Brain pericyte (primary cell): Measurements from ENCODE around the gene SNX8.
"Not testable (repeated sequence)": the region's sequence is repeated elsewhere in the genome, so short reads cannot be mapped to it uniquely, and the experiment has no call there.

Experiments used
- DNase-seq: peaks from one replicate; pipeline ENCODE4 v3.0.0-alpha.2; 2012; ENCODE audit warnings: low read depth, low spot score

Gene SNX8

DNA sequence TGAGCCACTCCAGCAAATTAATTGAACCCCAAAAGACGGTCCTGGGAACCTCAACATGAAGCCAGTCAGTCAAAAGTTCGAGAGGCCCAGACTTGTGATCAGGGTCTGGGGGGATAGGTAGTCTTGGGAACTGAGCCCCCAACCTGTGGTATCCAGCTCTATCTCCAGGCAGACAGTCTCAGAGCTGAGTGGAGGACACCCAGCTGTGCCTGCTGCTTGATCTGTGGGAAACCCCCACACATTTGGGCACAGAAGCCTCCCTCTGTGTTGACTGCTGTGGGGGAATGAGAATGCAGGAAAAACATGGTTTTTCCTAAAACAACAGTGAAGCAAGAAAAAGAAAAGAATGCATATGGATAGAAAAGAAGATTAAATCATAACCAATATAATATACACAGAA, 16.3 kb upstream of the SNX8 start:
- DNase-seq = no peak

DNA sequence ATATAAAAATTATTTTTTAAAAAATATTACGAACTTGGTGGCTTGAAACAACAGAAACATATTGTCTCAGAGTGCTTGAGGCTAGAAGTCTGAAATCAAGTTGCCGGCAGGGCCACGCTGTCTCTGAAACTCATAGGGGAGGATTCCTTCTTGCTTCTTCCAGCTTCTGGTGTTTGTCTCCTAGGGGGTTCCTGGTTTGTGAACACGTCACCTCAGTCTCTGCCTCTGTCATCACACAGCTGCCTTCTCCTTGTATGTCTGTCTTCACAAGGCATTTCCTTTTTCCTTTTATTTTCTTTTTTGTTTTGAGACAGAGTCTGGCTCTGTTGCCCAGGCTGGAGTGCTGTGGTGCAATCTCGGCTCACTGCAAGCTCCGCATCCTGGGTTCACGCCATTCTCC, 12.7 kb upstream of the SNX8 start:
- DNase-seq = no peak

DNA sequence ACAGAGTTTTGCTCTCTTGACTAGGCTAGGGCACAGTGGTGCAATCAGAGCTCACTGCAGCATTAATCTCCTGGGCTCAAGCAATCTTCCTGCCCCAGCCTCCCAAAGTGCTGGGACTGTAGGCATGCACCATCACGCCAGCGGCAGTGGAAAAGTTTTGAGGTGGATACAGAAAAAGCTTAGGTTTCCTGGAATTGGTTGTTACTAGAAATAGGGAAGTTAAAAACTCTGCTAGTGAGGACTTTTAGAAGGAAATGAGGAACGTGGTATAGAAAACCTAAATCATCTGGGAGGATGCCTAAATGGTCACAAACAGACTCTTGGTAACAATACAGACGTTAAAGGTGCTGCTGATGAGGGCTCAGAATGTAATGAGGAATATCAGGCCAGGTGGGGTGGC, 10.9 kb upstream of the SNX8 start:
- DNase-seq = no peak

DNA sequence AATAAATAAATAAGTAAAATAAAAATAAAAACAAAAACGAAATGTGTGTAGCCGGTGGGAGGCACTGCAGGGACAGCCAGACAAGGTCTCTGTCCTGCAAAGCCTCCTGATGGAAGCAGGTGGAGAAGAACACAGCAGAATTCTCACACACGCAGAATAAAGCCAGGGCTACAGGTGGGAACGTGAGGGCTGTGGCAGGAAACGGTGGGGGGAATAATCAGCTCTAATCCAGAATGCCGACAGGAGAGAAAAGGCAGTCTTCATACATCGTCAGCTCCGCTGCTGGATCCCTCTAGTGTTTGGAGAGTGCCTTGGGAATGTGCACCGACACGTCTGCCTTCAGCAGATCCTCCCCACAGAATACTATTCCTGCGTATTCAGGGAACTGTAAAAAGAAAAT, 6.8 kb upstream of the SNX8 start:
- DNase-seq = no peak

DNA sequence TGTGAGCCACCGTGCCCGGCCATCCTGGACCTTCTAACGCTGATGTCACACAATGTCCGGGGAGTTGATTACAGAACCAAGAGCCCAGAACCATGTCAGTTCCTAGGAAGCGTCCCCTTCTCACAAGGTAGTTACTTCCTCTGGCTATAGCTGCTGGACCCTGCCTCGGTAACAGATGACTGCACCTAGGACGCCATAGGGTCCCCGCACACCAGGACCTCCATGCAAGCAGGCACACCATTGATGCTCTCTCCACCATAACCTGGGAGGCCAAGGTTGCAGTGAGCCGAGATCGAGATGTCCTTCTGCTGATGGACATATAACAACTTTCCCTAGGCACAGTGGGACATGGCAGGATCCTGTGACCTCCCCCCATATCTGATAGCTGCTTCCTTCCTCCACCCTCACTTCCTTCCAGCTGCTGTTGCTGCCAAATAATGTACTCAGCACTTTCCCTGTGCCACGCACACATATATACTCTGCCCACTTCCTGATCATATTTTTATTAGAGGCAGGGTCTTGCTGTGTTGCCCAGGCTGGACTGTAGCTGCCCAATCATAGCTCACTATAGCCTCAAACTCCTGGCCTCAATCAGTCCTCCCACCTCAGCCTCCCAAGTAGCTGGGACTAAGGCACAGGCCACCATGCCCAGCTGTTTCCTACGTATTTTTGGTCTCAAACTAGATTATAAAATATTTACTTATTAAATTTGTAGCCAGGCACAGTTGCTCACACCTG, 3.5 kb upstream of the SNX8 start:
- no peak for DNase-seq

DNA sequence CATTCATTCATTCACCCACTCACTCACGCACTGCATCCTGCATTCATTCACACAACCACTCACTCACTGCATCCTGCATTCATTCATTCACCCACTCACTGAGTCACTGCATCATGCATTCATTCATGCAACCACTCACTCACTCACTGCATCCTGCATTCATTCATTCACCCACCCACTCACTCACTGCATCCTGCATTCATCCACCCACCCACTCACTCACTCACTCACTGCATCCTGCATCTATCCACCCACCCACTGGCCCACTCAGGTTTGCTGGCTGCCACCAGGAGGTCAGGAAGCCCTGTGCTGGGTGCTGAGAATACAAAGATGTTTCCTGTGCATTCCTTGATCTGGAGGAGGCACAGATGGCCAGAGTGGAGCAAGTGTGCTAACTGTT, 2.3 kb upstream of the SNX8 start:
- DNase-seq = no peak

DNA sequence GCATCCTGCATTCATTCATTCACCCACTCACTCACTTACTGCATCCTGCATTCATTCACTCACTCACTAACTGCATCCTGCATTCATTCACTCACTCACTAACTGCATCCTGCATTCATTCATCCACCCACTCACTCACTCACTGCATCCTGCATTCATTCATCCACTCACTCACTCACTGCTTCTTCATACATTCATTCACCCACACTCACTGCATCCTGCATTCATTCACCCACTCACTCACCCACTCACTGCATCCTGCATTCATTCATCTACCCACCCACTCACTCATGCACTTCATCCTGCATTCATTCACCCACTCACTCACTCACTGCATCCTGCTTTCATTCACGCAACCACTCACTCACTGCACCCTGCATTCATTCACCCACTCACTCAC, 1.5 kb upstream of the SNX8 start:
- no peak for DNase-seq

DNA sequence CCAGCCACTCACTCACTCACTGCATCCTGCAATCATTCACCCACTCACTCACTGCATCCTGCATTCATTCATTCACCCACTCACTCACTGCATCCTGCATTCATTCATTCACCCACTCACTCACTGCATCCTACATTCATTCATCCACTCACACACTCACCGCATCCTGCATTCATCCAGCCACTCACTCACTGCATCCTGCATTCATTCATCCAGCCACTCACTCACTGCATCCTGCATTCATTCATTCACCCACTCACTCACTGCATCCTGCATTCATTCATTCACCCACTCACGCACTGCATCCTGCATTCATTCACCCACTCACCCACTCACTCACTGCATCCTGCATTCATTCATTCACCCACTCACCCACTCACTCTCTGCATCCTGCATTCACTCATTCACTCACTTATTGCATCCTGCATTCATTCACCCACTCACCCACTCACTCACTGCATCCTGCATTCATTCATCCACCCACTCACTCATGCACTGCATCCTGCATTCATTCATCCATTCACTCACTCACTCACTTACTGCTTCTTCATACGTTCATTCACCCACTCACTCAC, 802 bp upstream of the SNX8 start:
- not testable (repeated sequence) for DNase-seq

DNA sequence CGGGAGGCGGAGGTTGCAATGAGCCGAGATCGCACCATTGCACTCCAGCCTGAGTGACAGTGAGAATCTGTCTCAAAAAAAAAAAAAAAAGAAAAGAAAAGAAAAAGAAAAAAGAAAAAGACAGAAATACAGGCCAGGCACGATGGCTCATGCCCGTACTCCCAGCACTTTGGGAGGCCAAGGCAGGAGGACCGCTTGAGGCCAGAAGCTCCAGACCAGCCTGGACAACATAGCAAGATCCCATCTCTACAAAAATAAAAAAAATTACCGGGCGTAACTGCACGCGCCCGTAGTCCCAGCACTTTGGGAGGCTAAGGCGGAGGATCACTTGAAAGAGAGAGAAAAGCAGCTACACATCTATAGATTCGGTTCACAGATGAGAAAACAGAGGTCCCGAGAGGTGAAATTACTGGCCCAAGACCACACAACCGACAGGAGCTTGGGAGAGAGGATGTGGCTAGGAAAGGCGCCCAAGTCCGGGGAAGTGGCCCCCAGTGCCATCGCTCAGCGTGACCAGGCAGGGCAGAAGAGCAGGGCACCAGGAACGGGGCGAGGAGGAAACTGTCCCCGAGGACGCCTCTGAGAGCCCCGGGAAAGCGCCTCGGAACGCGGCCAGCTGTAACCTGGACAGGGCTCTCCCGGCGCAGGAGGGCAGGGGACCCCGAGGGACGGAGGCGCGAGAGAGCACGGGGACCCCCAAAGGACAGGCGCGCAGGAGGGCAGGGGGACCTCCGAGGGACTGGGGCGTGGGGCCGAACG, 612 bp downstream of the SNX8 start:
- no peak for DNase-seq

DNA sequence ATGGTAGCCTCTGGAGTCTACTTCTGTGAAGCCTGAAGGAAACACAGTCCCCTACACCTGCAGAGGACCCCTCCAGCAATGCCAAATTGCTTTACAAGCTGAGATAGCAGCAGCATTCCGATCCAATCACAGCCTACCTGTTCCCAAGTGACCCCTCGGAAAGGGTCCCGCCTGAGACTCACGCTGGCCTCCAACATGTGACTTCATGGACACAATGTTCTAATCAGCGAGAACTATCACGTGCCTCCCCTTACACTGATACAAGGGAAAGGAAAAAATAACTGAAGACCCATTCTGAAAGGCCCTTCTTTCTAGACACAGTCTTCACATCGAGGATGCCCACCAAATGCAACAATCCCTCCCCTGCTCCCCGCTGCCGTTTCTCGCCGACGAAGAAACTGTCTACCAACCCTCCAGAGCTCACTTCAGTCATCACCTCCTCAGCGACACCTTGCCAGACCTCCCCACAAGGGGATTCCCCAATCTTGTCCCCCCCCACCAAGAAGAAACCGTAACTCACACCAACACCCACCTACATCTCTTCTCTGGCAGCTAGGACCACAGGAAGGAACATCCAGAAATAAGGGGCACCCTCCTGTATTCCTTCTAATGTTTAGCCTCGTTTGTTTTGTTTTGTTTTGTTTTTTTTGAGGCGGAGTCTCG, 1.8 kb downstream of the SNX8 start:
- DNase-seq = no peak

DNA sequence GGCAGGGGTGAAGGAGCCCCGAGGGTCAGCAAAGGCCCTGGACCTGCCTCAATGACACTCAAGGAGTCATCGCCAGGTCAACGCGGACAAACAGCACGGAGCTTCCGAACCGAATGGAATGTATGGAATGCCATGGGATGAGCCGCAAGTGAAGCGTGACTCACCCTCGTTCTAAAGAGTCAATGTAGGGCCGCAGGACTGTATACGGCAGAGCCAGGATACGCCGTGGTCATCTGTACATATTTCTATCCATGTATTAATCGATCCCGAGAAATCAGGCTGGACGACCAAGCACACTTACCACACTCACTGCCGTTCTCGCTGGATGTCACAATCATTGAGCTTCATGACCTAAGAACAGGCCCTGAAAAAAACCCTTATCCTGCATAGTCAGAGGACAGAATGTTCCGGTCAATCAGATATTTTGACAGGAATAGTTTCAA, 4.3 kb downstream of the SNX8 start:
- DNase-seq = no peak

DNA sequence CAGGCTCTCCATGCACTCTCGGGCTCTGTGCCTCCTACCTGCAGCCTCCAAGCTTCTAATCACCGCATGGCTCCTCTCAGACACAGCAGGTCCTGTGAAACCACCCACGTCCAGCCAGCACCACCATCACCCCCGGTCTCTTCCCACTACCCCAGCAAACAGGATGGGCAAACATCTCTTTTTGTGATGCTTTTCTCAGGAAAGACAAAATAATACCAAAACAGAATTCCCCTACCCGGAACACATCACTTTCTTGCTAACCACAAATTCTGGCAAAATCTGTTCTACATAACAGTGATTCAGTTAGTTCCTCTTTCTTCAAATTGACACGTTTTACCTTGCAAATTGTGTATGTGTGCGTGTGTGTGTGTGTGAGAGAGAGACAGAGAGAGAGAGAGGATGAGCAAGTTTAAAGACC, 6.5 kb downstream of the SNX8 start:
- no peak for DNase-seq

DNA sequence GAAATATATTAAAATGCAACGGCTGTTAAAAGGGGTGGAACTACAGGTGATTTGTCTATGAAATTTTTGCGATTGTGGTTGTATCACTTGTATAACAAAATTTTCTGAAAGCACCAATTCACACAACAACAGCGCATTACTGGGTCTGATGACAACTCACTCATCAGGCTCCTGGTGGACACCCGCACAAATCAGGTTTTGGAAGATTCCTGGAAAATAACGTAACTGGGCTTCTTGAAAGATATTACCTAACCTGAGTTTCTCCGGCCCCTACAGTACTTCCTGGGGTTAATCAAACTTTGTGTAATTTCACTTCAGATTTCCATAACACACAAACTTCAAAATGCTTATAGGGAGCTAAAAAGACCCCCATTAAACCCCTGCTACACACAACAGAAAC, 7.6 kb downstream of the SNX8 start:
- DNase-seq = no peak

DNA sequence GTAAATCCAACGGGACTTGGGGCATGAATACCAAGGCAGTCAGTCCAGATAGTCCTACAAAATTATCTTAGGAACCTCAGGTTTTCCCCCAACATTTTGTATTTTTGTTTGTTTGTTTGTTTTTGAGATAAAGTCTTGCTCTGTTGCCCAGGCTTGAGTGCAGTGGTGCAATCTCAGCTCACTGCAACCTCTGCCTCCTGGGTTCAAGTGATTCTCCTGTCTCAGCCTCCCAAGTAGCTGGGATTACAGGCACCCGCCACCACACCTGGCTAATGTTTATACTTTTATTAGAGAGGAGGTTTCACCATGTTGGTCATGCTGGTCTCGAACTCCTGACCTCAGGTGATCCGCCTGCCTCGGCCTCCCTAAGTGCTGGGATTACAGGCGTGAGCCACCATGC, 9.0 kb downstream of the SNX8 start:
- DNase-seq = not testable (repeated sequence)

DNA sequence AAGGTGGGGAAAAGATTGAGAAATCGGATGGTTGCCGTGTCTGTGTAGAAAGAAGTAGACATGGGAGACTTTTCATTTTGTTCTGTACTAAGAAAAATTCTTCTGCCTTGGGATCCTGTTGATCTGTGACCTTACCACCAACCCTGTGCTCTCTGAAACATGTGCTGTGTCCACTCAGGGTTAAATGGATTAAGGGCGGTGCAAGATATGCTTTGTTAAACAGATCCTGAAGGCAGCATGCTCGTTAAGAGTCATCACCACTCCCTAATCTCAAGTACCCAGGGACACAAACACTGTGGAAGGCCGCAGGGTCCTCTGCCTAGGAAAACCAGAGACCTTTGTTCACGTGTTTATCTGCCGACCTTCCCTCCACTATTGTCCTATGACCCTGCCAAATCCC, 10.7 kb downstream of the SNX8 start:
- DNase-seq = not testable (repeated sequence)

DNA sequence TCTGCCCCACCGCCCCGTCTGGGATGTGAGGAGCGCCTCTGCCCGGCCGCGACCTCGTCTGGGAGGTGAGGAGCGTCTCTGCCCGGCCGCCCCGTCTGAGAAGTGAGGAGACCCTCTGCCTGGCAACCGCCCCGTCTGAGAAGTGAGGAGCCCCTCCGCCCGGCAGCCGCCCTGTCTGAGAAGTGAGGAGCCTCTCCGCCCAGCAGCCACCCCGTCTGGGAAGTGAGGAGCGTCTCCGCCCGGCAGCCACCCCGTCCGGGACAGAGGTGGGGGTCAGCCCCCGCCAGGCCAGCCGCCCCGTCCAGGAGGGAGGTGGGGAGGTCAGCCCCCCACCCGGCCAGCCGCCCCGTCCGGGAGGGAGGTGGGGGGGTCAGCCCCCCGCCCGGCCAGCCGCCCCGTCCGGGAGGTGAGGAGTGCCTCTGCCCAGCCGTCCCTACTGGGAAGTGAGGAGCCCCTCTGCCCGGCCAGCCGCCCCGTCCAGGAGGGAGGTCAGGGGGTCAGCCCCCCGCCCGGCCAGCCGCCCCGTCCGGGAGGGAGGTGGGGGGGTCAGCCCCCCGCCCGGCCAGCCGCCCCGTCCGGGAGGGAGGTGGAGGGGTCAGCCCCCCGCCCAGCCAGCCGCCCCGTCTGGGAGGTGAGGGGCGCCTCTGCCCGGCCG, 11.4 kb downstream of the SNX8 start:
- DNase-seq = not testable (repeated sequence)

DNA sequence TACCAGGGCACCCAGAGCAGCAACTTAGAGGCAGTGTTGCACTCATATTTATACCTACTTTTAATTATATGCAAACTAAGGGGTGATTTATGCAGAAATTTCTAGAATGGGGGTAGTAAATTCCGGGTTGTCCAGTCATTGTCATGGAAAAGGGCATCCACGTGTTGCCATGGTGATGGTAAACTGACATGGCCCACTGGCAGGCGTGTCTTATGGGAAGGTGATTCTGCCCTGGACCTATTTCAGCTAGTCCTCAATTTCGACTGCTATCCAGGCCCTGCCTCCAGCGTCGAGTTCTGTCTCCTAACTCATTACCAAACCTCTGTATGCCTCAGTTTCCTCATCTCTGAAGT, 12.8 kb downstream of the SNX8 start:
- DNase-seq = no peak

DNA sequence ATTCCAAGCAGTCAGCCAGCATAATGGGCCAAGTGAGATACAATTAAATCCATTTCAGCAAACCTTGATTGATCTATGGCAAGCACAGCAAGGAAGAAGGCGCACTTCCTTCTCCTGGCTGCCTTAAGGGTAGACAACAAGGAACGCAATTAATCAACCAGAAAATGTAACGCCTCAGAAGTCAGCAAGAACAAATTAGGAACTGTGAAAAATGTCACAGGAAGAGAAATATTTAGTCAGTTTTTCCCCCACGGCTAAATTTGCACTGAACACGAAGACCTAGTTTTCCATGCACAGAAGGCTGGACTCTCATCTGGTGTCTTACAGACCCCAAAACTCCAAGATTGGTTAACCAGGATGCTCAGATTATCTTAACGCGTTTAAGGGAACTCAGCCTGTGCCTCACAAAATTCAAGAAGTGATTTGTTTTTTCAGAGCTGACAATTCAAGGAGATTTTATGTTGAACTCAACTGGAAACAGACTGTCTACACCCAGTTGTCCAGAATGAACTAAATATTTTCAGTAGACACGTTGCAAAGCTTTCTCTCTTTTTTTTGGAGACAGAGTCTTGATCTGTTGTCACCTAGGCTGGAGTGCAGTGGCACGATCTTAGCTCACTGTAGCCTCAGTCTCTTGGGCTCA, 14.2 kb downstream of the SNX8 start:
- no peak for DNase-seq

DNA sequence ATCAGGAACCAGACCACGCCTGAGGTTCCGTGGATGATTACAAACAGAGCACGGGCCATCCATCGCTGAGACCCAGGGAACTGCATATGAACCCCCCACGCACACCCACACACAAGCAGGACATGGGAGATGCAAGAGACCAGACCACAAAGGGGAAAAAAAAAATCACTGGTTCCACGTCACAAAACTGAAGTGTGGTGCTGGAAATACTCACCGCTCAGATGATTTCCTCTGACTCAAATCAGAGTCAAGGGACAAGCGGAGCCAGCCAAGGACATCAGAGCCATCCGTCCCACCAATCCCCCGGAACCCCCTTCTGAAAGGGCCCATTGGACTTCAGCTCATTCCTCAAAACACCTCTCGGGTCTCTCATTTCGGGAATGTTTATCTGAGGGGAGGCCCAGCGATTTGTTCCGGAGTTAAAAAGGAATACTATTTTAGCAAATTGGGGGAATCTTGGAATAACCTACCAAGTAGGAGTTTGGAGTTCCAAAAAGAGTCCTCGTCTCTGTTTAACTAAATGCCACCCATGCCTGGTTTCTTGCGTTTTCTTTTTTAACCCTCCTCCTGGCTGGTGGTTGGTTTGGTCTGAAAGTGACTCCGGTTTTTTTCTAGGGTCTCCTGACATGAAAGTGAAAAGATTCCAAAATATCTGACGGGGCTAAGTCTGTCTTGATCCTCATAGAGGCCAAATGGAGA, 15.0 kb downstream of the SNX8 start:
- DNase-seq = no peak

DNA sequence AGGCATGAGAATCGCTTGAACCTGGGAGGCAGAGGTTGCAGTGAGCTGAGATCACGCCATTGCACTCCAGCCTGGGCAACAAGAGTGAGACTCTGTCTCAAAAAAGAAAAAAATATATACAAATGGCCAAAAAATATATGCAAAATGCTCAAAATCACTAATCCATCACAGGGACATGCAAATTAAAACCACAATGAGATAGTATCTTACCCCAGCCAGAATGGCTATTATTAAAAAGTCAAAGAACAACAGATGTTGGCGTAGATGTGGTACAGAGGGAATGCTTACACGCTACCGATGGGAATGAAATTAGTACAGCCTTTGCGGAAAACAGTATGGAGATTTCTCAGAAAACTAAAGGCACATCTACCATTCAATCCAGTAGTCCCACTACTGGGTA, 17.4 kb downstream of the SNX8 start:
- no peak for DNase-seq
